Cardiac muscle cell (in vitro differentiated cells and primary cell): ENCODE results near the gene ESRRG. TPM values are rescaled to one million over a fixed set of nuclear protein-coding genes. Genes with fewer than 3 reads are reported as not detected.

ENCODE experiments used
- DNase-seq, 2 donors: peaks; one replicate each; pipeline versions ENCODE4 v3.0.0 to v3.0.0-alpha.2; 2010 to 2017; ENCODE audit warnings: low read depth in 1 of 2, low spot score in 1 of 2
- H3K27ac ChIP-seq: fragments of 200-600 bp; sonication (generic); 2 replicates; pipeline ENCODE4 v1.5.1; 2016
- H3K27me3 ChIP-seq: fragments of 200-600 bp; sonication (generic); 2 replicates; pipeline ENCODE4 v1.6.0; 2016; ENCODE audit warnings: control low read depth
- H3K36me3 ChIP-seq: fragments of 200-600 bp; sonication (generic); 2 replicates; pipeline ENCODE4 v1.5.1; 2016; ENCODE audit warnings: control low read depth
- H3K4me1 ChIP-seq: fragments of 200-600 bp; sonication (generic); 2 replicates; pipeline ENCODE4 v1.8.1; 2017; ENCODE audit warnings: low read depth, mild to moderate bottlenecking, mixed run types
- H3K4me3 ChIP-seq: fragments of 200-600 bp; sonication (generic); 2 replicates; pipeline ENCODE4 v1.5.1; 2016; ENCODE audit warnings: mild to moderate bottlenecking
- H3K9me3 ChIP-seq: fragments of 200-600 bp; sonication (generic); 2 replicates; pipeline ENCODE4 v1.5.1; 2017; ENCODE audit warnings: low read depth, mild to moderate bottlenecking, control low read depth
- polyA plus RNA-seq: library from polyadenylated mRNA; unstranded; fragments of >200 nt; fragmentation: Nextera tagmentation; extraction: Ambion mirVana; gene quantifications from 2 replicates; pipeline ENCODE4 v1.2.1, GENCODE V29; 2016
- total RNA-seq: library from RNA; depleted of rRNA; stranded (reverse); fragments of >200 nt; gene quantifications from 2 replicates; pipeline ENCODE4 v1.2.3, GENCODE V29; 2016
- TF ChIP-seq, protein P1 (sequence below): IDR thresholded peaks from 2 replicates; pipeline ENCODE4 v1.5.1; 2012; ENCODE audit warnings: low read depth, mild to moderate bottlenecking, low read length

Gene ESRRG
- total and polyA plus RNA-seq, 2 experiments from 2014 or later = 41.5 to 62.2 TPM

DNA sequence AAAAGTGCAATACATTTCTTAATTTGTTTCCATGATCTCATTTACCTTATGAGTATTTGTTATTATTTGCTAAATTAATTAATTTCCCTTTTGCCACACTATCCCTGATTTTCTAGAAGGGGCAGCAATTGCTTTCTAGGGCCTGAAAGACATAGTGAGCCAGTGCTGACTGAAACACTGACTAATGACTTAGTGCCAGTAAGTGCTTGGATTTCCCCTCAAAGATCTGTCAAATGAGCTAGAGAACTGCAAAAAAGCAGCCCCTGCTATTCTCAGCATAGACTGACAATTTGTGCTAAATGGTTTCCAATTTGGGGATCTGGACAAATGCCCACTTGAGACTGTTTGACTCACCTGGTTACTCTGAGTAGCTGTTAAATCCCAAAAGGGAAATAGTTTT, 264.4 kb downstream of the ESRRG start:
- no peaks in the 10 kb centered on the region for H3K36me3 ChIP-seq
- no peak overlapping the region for H3K4me3 ChIP-seq
- H3K27ac ChIP-seq = peak overlapping the region; percentile 27
- H3K27me3 ChIP-seq = no peaks in the 10 kb centered on the region
- peaks cover 50% of the 10 kb centered on the region for H3K4me1 ChIP-seq
- TF ChIP-seq, protein P1, sequence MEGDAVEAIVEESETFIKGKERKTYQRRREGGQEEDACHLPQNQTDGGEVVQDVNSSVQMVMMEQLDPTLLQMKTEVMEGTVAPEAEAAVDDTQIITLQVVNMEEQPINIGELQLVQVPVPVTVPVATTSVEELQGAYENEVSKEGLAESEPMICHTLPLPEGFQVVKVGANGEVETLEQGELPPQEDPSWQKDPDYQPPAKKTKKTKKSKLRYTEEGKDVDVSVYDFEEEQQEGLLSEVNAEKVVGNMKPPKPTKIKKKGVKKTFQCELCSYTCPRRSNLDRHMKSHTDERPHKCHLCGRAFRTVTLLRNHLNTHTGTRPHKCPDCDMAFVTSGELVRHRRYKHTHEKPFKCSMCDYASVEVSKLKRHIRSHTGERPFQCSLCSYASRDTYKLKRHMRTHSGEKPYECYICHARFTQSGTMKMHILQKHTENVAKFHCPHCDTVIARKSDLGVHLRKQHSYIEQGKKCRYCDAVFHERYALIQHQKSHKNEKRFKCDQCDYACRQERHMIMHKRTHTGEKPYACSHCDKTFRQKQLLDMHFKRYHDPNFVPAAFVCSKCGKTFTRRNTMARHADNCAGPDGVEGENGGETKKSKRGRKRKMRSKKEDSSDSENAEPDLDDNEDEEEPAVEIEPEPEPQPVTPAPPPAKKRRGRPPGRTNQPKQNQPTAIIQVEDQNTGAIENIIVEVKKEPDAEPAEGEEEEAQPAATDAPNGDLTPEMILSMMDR = no peak
- peak in 1 of 2 donors; percentile 49 for DNase-seq
- no peaks in the 10 kb centered on the region for H3K9me3 ChIP-seq

DNA sequence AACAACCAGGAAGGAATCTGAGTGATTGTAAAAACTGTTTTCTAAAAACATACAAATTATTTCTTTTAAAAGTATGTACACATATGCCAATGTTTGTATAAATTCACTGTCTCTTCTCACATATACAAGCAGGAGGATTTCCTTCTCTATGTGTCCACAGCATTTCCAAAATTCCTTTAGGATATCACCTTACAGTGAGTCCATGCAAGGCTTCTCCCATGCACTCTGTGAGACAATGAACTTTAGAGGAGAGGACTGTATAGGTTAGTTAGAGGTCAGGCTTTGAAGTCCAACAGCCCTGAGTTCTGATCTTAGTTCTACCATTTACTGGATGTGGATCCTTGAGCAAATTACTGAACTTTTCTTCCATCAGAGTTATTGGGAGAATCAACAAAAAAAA, 265.9 kb downstream of the ESRRG start:
- H3K9me3 ChIP-seq = no peaks in the 10 kb centered on the region
- TF ChIP-seq, protein P1 = no peak
- H3K27me3 ChIP-seq = no peaks in the 10 kb centered on the region
- peaks cover 43% of the 10 kb centered on the region for H3K4me1 ChIP-seq
- H3K36me3 ChIP-seq = no peaks in the 10 kb centered on the region
- H3K27ac ChIP-seq = no peak overlapping the region
- DNase-seq = peak in 1 of 2 donors; percentile 17
- no peak overlapping the region for H3K4me3 ChIP-seq

DNA sequence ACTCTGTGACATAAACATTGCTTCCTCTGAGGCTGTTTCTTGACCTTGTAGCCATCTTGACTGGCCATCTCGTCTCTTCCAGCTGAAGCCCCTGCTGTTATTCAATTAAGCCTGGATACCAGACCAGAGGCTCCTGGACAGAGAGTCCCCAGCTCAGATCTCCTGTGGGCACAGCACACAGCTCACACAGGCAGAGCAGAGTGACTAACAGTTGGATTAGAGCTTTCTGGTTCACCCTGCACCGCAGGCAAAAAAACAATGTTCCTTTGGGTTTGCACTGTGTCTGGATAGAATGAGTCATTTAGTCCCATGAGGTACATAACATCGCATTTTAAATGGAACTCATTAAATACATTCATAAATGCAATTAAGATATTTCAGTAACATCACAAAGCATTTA, 266.5 kb downstream of the ESRRG start:
- peak in 1 of 2 donors; percentile 56 for DNase-seq
- no peak overlapping the region for H3K27ac ChIP-seq

DNA sequence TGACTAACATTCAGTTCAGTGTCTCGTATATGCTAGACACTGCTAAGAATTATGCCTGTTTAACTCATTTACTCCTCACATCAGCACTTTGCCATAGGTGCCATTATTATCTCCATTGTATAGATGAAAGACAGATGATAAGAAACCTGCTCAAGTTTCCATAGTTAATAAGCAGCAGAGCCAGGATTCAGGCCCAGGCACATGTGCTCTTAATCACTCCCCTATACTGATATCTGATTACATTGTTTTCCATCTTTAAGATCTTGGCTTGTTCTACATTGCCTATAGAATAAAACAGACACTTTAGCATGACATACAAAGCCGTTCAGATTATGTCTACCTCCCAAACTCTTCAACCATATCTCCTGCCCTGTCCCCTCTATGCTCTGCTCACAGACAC, 269.5 kb downstream of the ESRRG start:
- peaks cover 17% of the 10 kb centered on the region for H3K4me1 ChIP-seq
- no peak overlapping the region for H3K4me3 ChIP-seq
- DNase-seq = no peak
- H3K27me3 ChIP-seq = no peaks in the 10 kb centered on the region
- no peaks in the 10 kb centered on the region for H3K9me3 ChIP-seq
- TF ChIP-seq, protein P1 = no peak
- no peak overlapping the region for H3K27ac ChIP-seq
- H3K36me3 ChIP-seq = no peaks in the 10 kb centered on the region

More for the DNA sequence above, 266.5 kb downstream of the ESRRG start:
- Histone ChIP-seq H3K9me3 (no peaks in the 10 kb centered on the region), H3K4me1 (peaks cover 36% of the 10 kb centered on the region), H3K36me3 (no peaks in the 10 kb centered on the region), H3K4me3 (no peak overlapping the region), H3K27me3 (no peaks in the 10 kb centered on the region)
- TF ChIP-seq, protein P1 = no peak
